ENCODE measurements around the gene TAX1BP3. TPM values are rescaled to one million over a fixed set of nuclear protein-coding genes. Genes with fewer than 3 reads are reported as not detected.

Gene TAX1BP3
- total and polyA plus RNA-seq, 2 of the 13 experiments (the other 11 are each of a cell fraction or from before 2014, with no cell fraction given), result 16.7 to 45.1 TPM

DNA sequence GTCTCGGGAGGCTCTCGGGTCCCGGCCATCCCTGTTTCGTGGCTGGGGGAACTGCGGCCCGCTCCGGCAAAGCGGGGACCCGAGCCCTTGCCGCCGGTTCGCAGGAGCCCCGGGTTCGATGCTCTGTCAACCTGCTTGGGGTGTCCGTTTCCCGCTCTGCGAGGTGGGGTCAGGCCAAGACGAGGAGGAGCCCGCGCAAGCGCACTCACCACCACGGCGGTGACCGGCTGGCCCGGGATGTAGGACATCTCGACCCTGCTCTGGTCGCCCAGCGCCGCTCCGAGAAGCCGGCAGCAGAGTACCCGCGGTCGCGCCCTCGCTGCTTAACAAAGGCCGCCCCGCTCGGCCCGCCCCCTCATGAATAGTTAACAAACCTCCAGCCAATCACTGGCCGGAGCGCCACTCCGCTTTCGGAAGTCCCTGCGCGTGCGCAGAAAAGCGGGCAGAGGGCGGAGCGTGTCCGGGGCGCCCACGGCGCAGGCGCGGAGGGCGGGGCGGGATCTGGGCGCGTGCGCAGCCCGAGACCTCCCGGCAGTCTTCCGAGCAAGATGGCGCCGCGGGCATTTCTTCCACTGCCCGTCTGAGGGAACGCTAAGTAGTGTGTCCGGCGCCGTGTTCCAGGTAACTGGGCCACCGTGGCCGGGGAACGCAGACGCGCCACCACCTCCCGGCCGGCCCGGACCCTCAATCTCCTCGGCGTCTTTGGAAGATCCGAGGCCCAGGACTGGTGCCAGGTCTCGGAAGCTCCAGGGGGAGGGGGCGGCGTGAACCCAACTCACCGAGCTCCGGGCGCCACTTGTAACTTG is at the start of gene TAX1BP3, which contains the start of gene EMC6 (continued):
- TF ChIP-seq, protein P1, sequence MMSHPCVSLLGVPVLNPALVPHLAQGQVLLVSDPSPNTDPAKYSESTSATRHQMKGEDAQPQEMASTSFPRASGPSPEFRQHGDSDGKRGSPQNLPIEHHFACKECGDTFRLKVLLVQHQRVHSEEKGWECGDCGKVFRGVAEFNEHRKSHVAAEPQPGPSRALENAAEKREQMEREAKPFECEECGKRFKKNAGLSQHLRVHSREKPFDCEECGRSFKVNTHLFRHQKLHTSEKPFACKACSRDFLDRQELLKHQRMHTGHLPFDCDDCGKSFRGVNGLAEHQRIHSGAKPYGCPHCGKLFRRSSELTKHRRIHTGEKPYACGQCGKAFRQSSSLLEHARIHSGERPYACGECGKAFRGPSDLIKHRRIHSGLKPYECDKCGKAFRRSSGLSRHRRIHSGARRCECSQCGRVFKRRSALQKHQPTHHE (CRISPR knock-in tag; IDR thresholded peaks at IDR 0.05; ENCODE audit: borderline replicate concordance), result no peak
- TF ChIP-seq ZNF615 (CRISPR knock-in tag; IDR thresholded peaks at IDR 0.05; ENCODE audit: borderline replicate concordance) (no peak; the same call in 1 of the 2 replicates), CREB1 (IDR thresholded peaks at IDR 0.05) (no peak), CREB1 (CRISPR knock-in tag; IDR thresholded peaks at IDR 0.05) (no peak), RAD51 (IDR thresholded peaks at IDR 0.05; ENCODE audit: borderline replicate concordance) (no peak), NR0B2 (CRISPR knock-in tag; IDR thresholded peaks at IDR 0.05) (peak; percentile 50; the same call in 1 of the 2 replicates), NR1H2 (CRISPR knock-in tag; IDR thresholded peaks at IDR 0.05; ENCODE audit: borderline replicate concordance, low read depth) (no peak), PHF21A (CRISPR knock-in tag; IDR thresholded peaks at IDR 0.05) (peak; percentile 80; the same call in 1 of the 2 replicates), POLR2AphosphoS2 (IDR thresholded peaks at IDR 0.05; ENCODE audit: low read depth, low read length) (peak; percentile 81; the same call in 1 of the 2 replicates), ZNF530 (CRISPR knock-in tag; IDR thresholded peaks at IDR 0.05; ENCODE audit: low read depth) (0 out of 2 replicates have a peak, but pooled peaks have one; percentile 15), RAD21 (CRISPR knock-in tag; IDR thresholded peaks at IDR 0.05) (0 out of 2 replicates have a peak, but pooled peaks have one; percentile 37), MYNN (CRISPR knock-in tag; IDR thresholded peaks at IDR 0.05; ENCODE audit: low read depth) (no peak), ZXDC (CRISPR knock-in tag; IDR thresholded peaks at IDR 0.05) (no peak), HNRNPLL (IDR thresholded peaks at IDR 0.05; ENCODE audit: low read depth, low read length, poor library complexity, severe bottlenecking) (no peak), ZNF34 (CRISPR knock-in tag; IDR thresholded peaks at IDR 0.05; ENCODE audit: borderline replicate concordance) (no peak), KLF11 (CRISPR knock-in tag; IDR thresholded peaks at IDR 0.05) (no peak), ASH2L (IDR thresholded peaks at IDR 0.05; ENCODE audit: insufficient read length, low read depth, low read length) (peak; percentile 74), EHMT2 (IDR thresholded peaks at IDR 0.05; ENCODE audit: borderline replicate concordance, low read depth, low read length) (no peak), ZNF749 (CRISPR knock-in tag; IDR thresholded peaks at IDR 0.05; ENCODE audit: borderline replicate concordance) (0 out of 2 replicates have a peak, but pooled peaks have one; percentile 51), U2AF1 (optimal IDR thresholded peaks at IDR 0.05; ENCODE audit: low read depth, low read length) (no peak), ERF (CRISPR knock-in tag; IDR thresholded peaks at IDR 0.05) (no peak; the same call in none of the 2 replicates)
- TF ChIP-seq, protein P2, sequence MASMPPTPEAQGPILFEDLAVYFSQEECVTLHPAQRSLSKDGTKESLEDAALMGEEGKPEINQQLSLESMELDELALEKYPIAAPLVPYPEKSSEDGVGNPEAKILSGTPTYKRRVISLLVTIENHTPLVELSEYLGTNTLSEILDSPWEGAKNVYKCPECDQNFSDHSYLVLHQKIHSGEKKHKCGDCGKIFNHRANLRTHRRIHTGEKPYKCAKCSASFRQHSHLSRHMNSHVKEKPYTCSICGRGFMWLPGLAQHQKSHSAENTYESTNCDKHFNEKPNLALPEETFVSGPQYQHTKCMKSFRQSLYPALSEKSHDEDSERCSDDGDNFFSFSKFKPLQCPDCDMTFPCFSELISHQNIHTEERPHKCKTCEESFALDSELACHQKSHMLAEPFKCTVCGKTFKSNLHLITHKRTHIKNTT (CRISPR knock-in tag; IDR thresholded peaks at IDR 0.05), result 0 out of 2 replicates have a peak, but pooled peaks have one; percentile 77
